Fibroblast of upper back skin (primary cell): ENCODE results near the gene EIF4G3.
"Not testable (repeated sequence)": the region's sequence is repeated elsewhere in the genome, so short reads cannot be mapped to it uniquely, and the experiment has no call there.

ENCODE experiments used
- DNase-seq: peaks from one replicate; pipeline ENCODE4 v3.0.0-alpha.2; 2013

Gene EIF4G3

GRCh38 chr1:21064057-21064456 lies 112.6 kb downstream of the EIF4G3 start:
- no peak for DNase-seq

- no peak for DNase-seq
These were observed 116.2 kb downstream of the EIF4G3 start for GRCh38 chr1:21060523-21060922.

- DNase-seq: no peak
These were observed 117.7 kb downstream of the EIF4G3 start for GRCh38 chr1:21059021-21059420.

- DNase-seq: no peak
These were observed 118.5 kb downstream of the EIF4G3 start for GRCh38 chr1:21058035-21058793.

GRCh38 chr1:21053189-21053928 lies 123.3 kb downstream of the EIF4G3 start:
- not testable (repeated sequence) for DNase-seq

- no peak for DNase-seq
These were observed 124.7 kb downstream of the EIF4G3 start for GRCh38 chr1:21052034-21052433.

- no peak for DNase-seq
These were observed 125.4 kb downstream of the EIF4G3 start for GRCh38 chr1:21051177-21051825.

GRCh38 chr1:21050031-21050430 lies 126.7 kb downstream of the EIF4G3 start:
- peak; percentile 59 for DNase-seq

GRCh38 chr1:21048462-21048861 lies 128.2 kb downstream of the EIF4G3 start:
- no peak for DNase-seq

- no peak for DNase-seq
These were observed 130.6 kb downstream of the EIF4G3 start for GRCh38 chr1:21046132-21046531.

- DNase-seq: peak; percentile 29
These were observed 131.3 kb downstream of the EIF4G3 start for GRCh38 chr1:21045351-21045750.

- peak; percentile 82 for DNase-seq
These were observed 133.6 kb downstream of the EIF4G3 start for GRCh38 chr1:21042929-21043605.

GRCh38 chr1:21041541-21041940 lies 135.2 kb downstream of the EIF4G3 start:
- no peak for DNase-seq

- no peak for DNase-seq
These were observed 139.6 kb downstream of the EIF4G3 start for GRCh38 chr1:21037091-21037490.

- DNase-seq: no peak
These were observed 140.9 kb downstream of the EIF4G3 start for GRCh38 chr1:21035794-21036193.

GRCh38 chr1:21034725-21035628 lies 141.7 kb downstream of the EIF4G3 start:
- no peak for DNase-seq

- DNase-seq: no peak
These were observed 144.0 kb downstream of the EIF4G3 start for GRCh38 chr1:21032741-21033140.

GRCh38 chr1:21030181-21030580 lies 146.5 kb downstream of the EIF4G3 start:
- DNase-seq: no peak

- DNase-seq: no peak
These were observed 148.1 kb downstream of the EIF4G3 start for GRCh38 chr1:21028520-21029145.

GRCh38 chr1:21027805-21028204 lies 148.9 kb downstream of the EIF4G3 start:
- DNase-seq: no peak

GRCh38 chr1:21024918-21025317 lies 151.8 kb downstream of the EIF4G3 start:
- DNase-seq: no peak
